Stimulated activated CD4-positive, alpha-beta T cell treated with anti-CD3 and anti-CD28 coated beads, Interleukin-4, amount 100 ng/mL, for 48 hours (primary cell): ENCODE results near the gene RFX4.

Experiments used
- DNase-seq, 2 donors: peaks; one replicate each; pipeline ENCODE4 v3.0.0-alpha.2; 2020; ENCODE audit warnings: low read depth in 2 of 2

RFX4 gene

GRCh38 chr12:106582641-106583230 is at the start of gene RFX4:
TSS of gene RFX4 (plus strand) at chr12:106583004. CDS start at chr12:106583321, 317 bp downstream.
- DNase-seq = no peak

- no peak for DNase-seq
These were observed 41.6 kb upstream of the RFX4 start for GRCh38 chr12:106541201-106541600.

- no peak for DNase-seq
These were observed 31.4 kb upstream of the RFX4 start for GRCh38 chr12:106551410-106551809.

GRCh38 chr12:106552228-106552627 is 30.6 kb upstream of the RFX4 start:
- DNase-seq = no peak

- DNase-seq = no peak
These were observed 18.0 kb upstream of the RFX4 start for GRCh38 chr12:106564678-106565329.

- DNase-seq = no peak
These were observed 16.0 kb upstream of the RFX4 start for GRCh38 chr12:106566771-106567170.

GRCh38 chr12:106573239-106573638 is 9.6 kb upstream of the RFX4 start:
- DNase-seq = no peak

- no peak for DNase-seq
These were observed 6.0 kb upstream of the RFX4 start for GRCh38 chr12:106576848-106577247.

- no peak for DNase-seq
These were observed 1.9 kb upstream of the RFX4 start for GRCh38 chr12:106580671-106581508.

GRCh38 chr12:106581543-106582248 is 1.1 kb upstream of the RFX4 start:
- DNase-seq = no peak

- DNase-seq = no peak
These were observed 584 bp upstream of the RFX4 start for GRCh38 chr12:106582249-106582591.

GRCh38 chr12:106583242-106584103 is 669 bp downstream of the RFX4 start:
- no peak for DNase-seq

- no peak for DNase-seq
These were observed 1.6 kb downstream of the RFX4 start for GRCh38 chr12:106584104-106585064.

GRCh38 chr12:106585105-106585520 is 2.3 kb downstream of the RFX4 start:
- no peak for DNase-seq

- no peak for DNase-seq
These were observed 2.9 kb downstream of the RFX4 start for GRCh38 chr12:106585521-106586277.

GRCh38 chr12:106586278-106586802 is 3.5 kb downstream of the RFX4 start:
- DNase-seq = no peak

GRCh38 chr12:106586803-106587684 is 4.2 kb downstream of the RFX4 start:
- DNase-seq = no peak

GRCh38 chr12:106588771-106589170 is 6.0 kb downstream of the RFX4 start:
- no peak for DNase-seq
